GM21526 (cell line): Measurements from ENCODE around the gene STN1.
"Not testable (repeated sequence)": the region's sequence is repeated elsewhere in the genome, so short reads cannot be mapped to it uniquely, and the experiment has no call there.

Experiments
- ATAC-seq: cut with Tn5 transposase; IDR thresholded peaks from one replicate; pipeline ENCODE4 v1.9.1; 2021; ENCODE audit warnings: moderate library complexity; ENCODE audit not compliant: unreplicated experiment, low FRiP score

The STN1 gene

GRCh38 chr10:103849212-103849877 lies 68.6 kb downstream of the STN1 start:
- no peak for ATAC-seq

DNA sequence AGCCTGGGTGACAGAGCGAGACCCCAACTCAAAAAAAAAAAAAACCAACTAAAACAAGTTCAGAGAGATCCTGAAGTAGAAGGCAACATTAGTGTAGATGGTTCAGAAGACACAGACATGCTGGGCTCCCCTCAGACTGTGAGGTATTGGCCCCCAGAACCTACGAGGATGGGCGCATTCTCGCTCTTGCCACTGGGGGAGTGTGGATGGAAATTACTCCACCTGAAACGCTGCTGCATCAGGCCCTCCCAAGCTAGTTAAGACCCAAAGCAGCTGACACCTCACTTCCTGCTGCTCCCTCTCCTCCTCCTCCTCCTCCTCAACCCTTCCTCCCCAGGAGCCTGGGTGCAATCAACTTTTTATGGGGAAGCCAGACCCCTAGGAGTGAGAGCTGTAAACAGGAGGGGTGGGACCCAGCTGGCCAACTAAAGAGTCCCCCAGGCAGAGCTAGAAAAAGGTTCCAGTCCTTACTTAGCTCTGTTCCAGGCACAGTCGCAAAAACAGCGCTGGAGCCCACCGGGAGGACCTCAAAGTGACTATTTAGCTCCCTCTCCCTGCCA lies 70.0 kb downstream of the STN1 start:
- ATAC-seq, result no peak

DNA sequence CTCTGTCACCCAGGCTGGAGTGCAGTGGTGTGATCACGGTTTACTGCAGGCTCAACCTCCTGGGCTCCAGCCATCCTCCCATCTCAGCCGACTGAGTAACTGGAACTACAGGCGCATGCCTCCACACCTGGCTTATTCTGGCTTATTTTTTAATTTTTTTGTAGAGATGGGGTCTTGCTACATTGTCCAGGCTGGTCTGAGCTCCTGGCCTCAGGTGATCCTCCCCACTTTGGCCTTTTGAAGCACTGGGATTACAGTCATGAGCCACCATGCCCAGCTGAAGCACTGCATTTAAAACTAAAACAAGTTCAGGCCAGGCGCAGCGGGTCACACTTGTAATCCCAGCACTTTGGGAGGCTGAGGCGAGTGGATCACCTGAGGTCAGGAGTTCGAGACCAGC lies 70.6 kb downstream of the STN1 start:
- no peak for ATAC-seq

GRCh38 chr10:103845972-103846371 lies 72.0 kb downstream of the STN1 start:
- no peak for ATAC-seq

GRCh38 chr10:103845346-103845745 lies 72.6 kb downstream of the STN1 start:
- not testable (repeated sequence) for ATAC-seq

- ATAC-seq, result no peak
Observed at GRCh38 chr10:103843854-103844570, 74.0 kb downstream of the STN1 start.

DNA sequence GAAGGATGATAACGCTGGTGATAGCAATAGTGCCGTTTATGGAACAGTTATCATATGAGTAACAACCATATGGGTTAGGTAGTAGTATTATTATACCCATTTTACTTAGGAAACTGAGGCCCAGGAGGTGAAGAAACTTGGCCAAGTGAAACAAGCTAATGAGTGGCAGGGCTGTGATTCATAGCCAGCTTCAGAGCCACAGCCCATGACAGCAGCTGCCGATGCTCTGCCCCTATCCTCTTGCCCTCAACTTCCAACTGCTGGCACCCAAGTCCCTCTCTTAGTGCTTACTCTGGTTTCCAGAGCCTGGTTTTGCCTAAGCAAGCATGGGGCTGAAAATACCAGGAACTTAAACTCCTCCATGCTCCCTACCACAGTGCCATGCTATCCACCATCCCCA lies 74.9 kb downstream of the STN1 start:
- ATAC-seq, result no peak

- no peak for ATAC-seq
Observed at GRCh38 chr10:103842605-103843004, 75.4 kb downstream of the STN1 start.

- no peak for ATAC-seq
Observed at GRCh38 chr10:103841519-103841918, 76.5 kb downstream of the STN1 start.

GRCh38 chr10:103840740-103841070 lies 77.3 kb downstream of the STN1 start:
- no peak for ATAC-seq

DNA sequence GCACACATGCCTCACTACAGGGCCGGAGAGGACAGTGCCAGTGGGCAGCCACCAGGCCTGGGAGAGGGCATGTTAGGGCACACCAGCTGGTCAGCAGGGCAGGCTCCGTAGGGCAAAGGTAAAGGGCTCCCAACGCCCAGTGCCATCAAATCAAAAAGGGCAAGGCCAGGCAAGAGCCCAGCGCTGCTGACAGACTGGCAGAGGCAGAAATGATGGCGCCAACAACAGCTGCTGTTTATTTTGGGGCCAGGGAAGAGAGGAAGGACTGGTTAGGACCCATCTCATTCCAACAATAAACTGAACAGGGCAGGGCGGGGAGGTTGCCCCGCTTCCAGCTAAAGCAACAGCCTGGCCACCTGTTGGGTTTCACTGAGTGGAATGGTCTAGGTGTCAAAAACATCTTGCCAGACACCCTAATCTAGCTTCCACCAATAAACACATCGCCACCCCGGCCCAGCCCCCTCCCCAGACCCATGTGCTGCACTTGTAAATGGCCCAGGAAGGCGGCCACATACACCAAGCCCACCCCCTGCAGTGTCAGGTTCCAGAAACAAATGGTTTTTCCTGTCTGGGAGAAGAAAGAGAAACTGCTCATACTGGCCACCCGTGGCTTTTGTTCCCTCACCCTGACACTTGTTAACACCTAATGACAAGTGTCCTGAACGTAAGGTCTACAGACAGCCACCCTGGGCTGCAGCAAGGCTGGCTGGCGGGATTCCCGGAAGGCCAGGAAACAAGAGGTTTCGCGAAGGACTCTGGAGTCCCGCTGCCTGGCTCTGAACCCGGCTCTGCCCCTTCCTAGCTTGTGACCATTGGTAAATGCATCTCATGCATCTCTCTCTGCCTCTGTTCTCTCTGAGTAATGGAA lies 77.9 kb downstream of the STN1 start:
- ATAC-seq, result no peak

DNA sequence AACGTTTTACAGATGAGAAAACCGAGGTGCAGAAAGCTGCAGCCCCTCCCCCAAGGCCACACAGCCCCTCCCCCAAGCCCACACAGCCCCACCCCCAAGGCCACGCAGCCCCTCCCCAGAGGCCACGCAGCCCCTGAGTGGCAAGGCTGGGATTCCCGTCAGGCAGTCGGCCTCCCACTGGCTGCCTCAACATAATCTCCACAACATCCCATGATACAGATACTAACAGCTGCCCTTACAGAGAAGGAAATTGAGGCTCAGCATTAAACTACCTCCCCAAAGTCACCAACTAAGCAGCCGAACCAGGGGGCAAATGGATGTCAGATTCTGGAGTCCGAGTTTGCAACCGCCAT lies 78.5 kb downstream of the STN1 start:
- ATAC-seq, result no peak

GRCh38 chr10:103838862-103839518 lies 79.0 kb downstream of the STN1 start:
- ATAC-seq, result no peak

DNA sequence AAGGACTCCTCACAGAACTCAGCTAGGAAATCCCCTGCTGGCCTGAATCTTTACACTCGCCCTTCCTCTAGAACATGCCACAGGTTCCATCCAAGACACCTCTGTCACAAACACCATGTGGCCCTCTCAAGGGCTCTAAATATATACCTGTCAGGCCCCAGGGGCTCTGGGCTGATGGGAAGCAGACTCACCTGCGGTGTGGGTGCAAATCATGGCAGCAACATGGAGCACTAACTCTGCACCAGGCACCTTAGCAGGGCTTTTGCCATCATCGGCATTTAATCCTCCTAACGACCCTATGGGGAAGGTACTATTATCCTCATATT lies 80.0 kb downstream of the STN1 start:
- ATAC-seq, result no peak

DNA sequence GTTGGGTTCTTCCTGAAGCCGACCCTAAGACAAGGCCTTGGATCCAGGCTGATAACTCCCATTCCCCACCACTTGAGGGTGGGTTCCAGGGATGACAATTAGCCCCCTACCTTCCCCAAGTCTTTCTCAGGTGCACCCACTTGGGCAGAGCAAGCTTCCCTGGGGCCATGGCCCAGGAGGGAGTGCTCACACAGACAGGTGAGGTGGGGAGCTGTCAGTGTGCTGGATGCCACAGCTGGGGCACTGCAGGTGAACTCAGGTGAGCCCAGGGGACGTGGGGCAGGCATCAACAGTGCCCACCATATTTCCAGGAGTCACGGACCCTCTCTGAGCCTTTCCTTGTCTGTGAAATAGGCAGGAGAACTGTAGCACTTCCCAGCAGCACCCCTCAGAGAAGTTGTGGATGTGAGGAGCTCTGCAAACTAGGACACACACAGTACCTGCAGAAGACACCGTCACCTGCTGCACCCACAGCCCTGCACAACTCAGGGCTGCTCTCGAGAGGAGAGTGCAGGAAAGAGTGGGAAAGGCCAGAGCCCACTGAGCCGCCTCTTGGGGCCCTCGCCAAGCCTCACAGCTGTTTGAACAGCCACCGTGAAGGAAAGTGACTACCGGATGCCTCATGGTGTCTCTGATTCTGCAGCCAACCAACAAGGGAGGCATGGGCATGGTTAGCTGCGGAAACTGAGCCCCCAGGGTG lies 80.5 kb downstream of the STN1 start:
- ATAC-seq, result no peak

DNA sequence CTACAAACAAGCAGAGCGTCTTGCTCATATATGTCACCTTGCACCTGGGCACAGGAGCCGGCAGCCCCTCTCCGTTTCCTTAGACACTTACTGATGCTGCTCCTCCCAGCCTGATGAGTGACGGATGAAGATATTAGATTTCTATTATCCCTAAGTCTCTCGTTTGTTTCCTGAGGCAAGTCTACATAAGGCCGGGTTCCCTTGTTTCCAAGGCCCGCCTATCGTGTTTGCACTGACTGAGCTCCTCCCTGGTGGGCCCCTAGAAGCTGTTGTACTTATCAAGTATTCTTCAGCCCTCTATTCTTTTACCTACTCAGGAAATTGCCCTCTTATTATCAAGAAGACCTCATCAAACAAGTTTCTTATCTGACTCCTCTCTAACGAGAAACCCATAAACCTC lies 81.1 kb downstream of the STN1 start:
- ATAC-seq, result no peak

DNA sequence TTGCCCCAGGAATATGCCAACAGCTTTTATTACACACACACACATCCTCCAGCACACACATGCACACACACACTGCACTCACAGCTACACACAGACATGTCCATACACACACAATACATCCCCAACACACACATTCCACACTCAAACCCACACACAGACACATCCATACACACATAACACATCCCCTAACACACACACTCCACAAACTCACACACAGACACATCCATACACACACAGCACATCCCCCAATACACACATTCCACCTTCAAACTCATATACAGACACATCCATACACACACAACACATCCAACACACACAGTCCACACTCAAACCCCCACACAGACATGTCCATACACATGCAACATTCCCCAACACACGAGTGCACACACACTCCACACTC lies 81.7 kb downstream of the STN1 start:
- no peak for ATAC-seq

- ATAC-seq, result no peak
Observed at GRCh38 chr10:103835096-103836050, 82.6 kb downstream of the STN1 start.

GRCh38 chr10:103834436-103835095 lies 83.4 kb downstream of the STN1 start:
- ATAC-seq, result no peak
